ENCODE results near the gene TAC4. TPM values are rescaled to one million over a fixed set of nuclear protein-coding genes. Genes with fewer than 3 reads are reported as not detected.

TAC4 gene
- total RNA-seq, 4 donors from 2014 or later, result not detected

- WGBS, 2 donors (ENCODE audit: low coverage in 1 of 2), result 63 to 100% methylated on average over 1 to 4 of the region's 6 CpGs
- H3K27me3 ChIP-seq, result peaks cover 59% of the 10 kb centered on the region
- TF ChIP-seq POLR2AphosphoS5 (IDR thresholded peaks at IDR 0.05), result no peak
- no peak for TF ChIP-seq POLR2A (IDR thresholded peaks at IDR 0.05)
- TF ChIP-seq, protein P1, sequence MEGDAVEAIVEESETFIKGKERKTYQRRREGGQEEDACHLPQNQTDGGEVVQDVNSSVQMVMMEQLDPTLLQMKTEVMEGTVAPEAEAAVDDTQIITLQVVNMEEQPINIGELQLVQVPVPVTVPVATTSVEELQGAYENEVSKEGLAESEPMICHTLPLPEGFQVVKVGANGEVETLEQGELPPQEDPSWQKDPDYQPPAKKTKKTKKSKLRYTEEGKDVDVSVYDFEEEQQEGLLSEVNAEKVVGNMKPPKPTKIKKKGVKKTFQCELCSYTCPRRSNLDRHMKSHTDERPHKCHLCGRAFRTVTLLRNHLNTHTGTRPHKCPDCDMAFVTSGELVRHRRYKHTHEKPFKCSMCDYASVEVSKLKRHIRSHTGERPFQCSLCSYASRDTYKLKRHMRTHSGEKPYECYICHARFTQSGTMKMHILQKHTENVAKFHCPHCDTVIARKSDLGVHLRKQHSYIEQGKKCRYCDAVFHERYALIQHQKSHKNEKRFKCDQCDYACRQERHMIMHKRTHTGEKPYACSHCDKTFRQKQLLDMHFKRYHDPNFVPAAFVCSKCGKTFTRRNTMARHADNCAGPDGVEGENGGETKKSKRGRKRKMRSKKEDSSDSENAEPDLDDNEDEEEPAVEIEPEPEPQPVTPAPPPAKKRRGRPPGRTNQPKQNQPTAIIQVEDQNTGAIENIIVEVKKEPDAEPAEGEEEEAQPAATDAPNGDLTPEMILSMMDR (IDR thresholded peaks at IDR 0.05), result no peak
- no peak for TF ChIP-seq EP300 (IDR thresholded peaks at IDR 0.05)
- ATAC-seq, result no peak
- no peaks in the 10 kb centered on the region for H3K9me3 ChIP-seq
- no peak overlapping the region for H3K4me3 ChIP-seq
- no peaks in the 10 kb centered on the region for H3K4me1 ChIP-seq
- no peaks in the 10 kb centered on the region for H3K36me3 ChIP-seq
- H3K27ac ChIP-seq, result no peak overlapping the region
Measured at GRCh38 chr17:49873466-49873865, 25.6 kb upstream of the TAC4 start.

DNA sequence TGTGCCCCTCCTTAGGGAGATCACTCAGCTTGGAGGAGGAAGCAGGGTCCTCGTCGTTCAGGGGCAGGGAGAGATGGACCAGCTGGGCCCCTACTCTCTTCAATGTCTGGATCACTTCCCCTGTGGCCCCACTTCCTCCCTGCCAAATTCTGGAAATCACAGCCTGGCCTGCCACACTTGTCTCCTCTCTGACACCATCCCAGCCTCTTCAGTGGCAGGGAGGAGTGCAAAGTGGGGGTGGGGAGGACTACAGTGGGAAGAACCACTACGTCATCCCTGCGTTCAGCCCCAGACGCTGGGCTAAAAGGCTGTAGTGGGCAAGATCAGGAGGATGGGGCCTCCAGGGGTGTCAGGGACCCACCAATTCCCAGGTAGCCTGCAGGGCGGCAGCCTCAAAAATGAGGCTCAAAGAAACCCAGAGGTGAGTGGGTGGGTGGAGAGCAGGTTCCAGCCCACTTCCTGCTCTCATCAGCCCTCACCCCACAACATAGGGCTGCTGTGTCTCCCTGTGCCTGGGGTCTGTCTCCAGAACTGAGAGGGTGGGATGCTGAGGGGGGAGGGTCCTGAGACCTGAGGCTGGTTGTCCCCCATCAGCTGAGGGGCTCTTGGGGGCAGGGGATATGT lies 25.0 kb upstream of the TAC4 start:
- WGBS, 2 donors (ENCODE audit: low coverage in 1 of 2), result no CpG with 5 or more reads among the region's 6 CpGs
- no peaks in the 10 kb centered on the region for H3K36me3 ChIP-seq

GRCh38 chr17:49871211-49871610 lies 23.3 kb upstream of the TAC4 start:
- H3K4me3 ChIP-seq, result no peak overlapping the region
- H3K36me3 ChIP-seq, result no peaks in the 10 kb centered on the region
- no peaks in the 10 kb centered on the region for H3K4me1 ChIP-seq
- TF ChIP-seq, protein P1 (IDR thresholded peaks at IDR 0.05), result no peak
- no peak for TF ChIP-seq POLR2A (IDR thresholded peaks at IDR 0.05)
- no peak for TF ChIP-seq POLR2AphosphoS5 (IDR thresholded peaks at IDR 0.05)
- TF ChIP-seq EP300 (IDR thresholded peaks at IDR 0.05), result no peak
- no peak for ATAC-seq
- H3K27ac ChIP-seq, result no peak overlapping the region
- WGBS, 2 donors (ENCODE audit: low coverage in 1 of 2), result 68 to 73% methylated on average over 2 to 3 of the region's 7 CpGs
- peaks cover 50% of the 10 kb centered on the region for H3K27me3 ChIP-seq
- no peaks in the 10 kb centered on the region for H3K9me3 ChIP-seq

More for the DNA sequence above, 25.0 kb upstream of the TAC4 start:
- no peak for ATAC-seq
- Histone ChIP-seq H3K27ac (no peak overlapping the region), H3K4me3 (no peak overlapping the region), H3K4me1 (no peaks in the 10 kb centered on the region), H3K9me3 (no peaks in the 10 kb centered on the region), H3K27me3 (peaks cover 54% of the 10 kb centered on the region)
- no peak for TF ChIP-seq POLR2AphosphoS5 (IDR thresholded peaks at IDR 0.05)
- TF ChIP-seq POLR2A (IDR thresholded peaks at IDR 0.05), result no peak
- TF ChIP-seq, protein P1 (IDR thresholded peaks at IDR 0.05), result no peak
- TF ChIP-seq EP300 (IDR thresholded peaks at IDR 0.05), result no peak

GRCh38 chr17:49870298-49870697 lies 22.4 kb upstream of the TAC4 start:
- WGBS, 2 donors (ENCODE audit: low coverage in 1 of 2), result 82 to 90% methylated on average over 8 to 11 of the region's 11 CpGs
- no peaks in the 10 kb centered on the region for H3K4me1 ChIP-seq
- no peak for ATAC-seq
- H3K9me3 ChIP-seq, result no peaks in the 10 kb centered on the region
- peaks cover 44% of the 10 kb centered on the region for H3K27me3 ChIP-seq
- no peaks in the 10 kb centered on the region for H3K36me3 ChIP-seq
- no peak overlapping the region for H3K27ac ChIP-seq
- TF ChIP-seq EP300 (IDR thresholded peaks at IDR 0.05), result no peak
- TF ChIP-seq POLR2AphosphoS5 (IDR thresholded peaks at IDR 0.05), result no peak
- TF ChIP-seq POLR2A (IDR thresholded peaks at IDR 0.05), result no peak
- TF ChIP-seq, protein P1 (IDR thresholded peaks at IDR 0.05), result no peak
- H3K4me3 ChIP-seq, result no peak overlapping the region

DNA sequence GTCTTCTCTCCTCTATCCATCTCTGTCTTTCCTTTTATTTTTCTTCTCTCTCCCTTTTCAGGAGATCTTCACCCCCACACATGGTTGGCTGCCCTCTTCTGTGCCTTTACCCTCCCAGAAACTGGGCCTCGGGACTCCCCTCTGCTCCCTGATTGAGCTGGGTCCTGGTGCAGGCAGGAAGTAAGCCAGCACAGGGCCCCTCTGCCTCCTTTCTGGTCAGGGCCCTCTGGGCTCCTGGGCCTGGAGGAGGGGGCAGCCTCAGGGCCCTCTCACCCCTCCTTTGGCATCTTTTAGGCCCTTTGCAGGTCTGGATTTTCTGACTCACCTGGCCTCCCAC lies 21.1 kb upstream of the TAC4 start:
- H3K4me3 ChIP-seq, result no peak overlapping the region
- no peaks in the 10 kb centered on the region for H3K36me3 ChIP-seq
- no peaks in the 10 kb centered on the region for H3K9me3 ChIP-seq
- H3K27ac ChIP-seq, result no peak overlapping the region
- ATAC-seq, result no peak
- WGBS, 2 donors (ENCODE audit: low coverage in 1 of 2), result 25% methylated on average over 1 of the region's 1 CpG; no CpG with 5 or more reads in 1 of the 2 donors
- TF ChIP-seq, protein P1 (IDR thresholded peaks at IDR 0.05), result no peak
- TF ChIP-seq POLR2A (IDR thresholded peaks at IDR 0.05), result no peak
- no peak for TF ChIP-seq EP300 (IDR thresholded peaks at IDR 0.05)
- peaks cover 35% of the 10 kb centered on the region for H3K27me3 ChIP-seq
- H3K4me1 ChIP-seq, result no peaks in the 10 kb centered on the region

Data from gastroesophageal sphincter (tissue), 4 donors.